Mucosa of descending colon (tissue), 3 donors: ENCODE measurements around the gene AATF. TPM values are rescaled to one million over a fixed set of nuclear protein-coding genes. Genes with fewer than 3 reads are reported as not detected.

Experiments
- ATAC-seq: fragments of 200-7000 bp; cut with Tn5 transposase; one replicate; pipeline ENCODE4 v1.9.1; 2020; ENCODE audit warnings: mild to moderate bottlenecking, moderate library complexity
- DNase-seq, 3 donors: peaks; one replicate each; pipeline ENCODE4 v3.0.0-alpha.2; 2020
- H3K36me3 ChIP-seq: fragments of 200-600 bp; one replicate; pipeline ENCODE4 v1.8.0; 2021; ENCODE audit warnings: low read depth, mild to moderate bottlenecking
- H3K4me1 ChIP-seq: fragments of 200-600 bp; one replicate; pipeline ENCODE4 v1.8.0; 2021; ENCODE audit warnings: low read depth, mild to moderate bottlenecking
- H3K4me3 ChIP-seq: fragments of 200-600 bp; one replicate; pipeline ENCODE4 v1.8.0; 2021; ENCODE audit warnings: mild to moderate bottlenecking
- H3K9me3 ChIP-seq: fragments of 200-600 bp; one replicate; pipeline ENCODE4 v1.8.0; 2021; ENCODE audit warnings: mild to moderate bottlenecking
- intact Hi-C, 2 donors: fragments of 100-400 bp; cut with DNase I in 1 of 2; cut with micrococcal nuclease in 1 of 2; formaldehyde crosslinking; loops; one replicate each; pipeline versions ENCODE4 v1.11.0 to v1.11.1; 2022; cut with DNase I, micrococcal nuclease
- long read RNA-seq, 2 donors: library from polyadenylated mRNA; unstranded; transcript quantifications; one replicate each; pipeline ENCODE4 v2.0.0, GENCODE V29; 2019 to 2021
- total RNA-seq, 3 donors: library from RNA; stranded (reverse); fragmentation: NEBNext Ultra II Directional in 2 of 3; extraction: Animal tissue kit (Norgen Biotek cat#: 25700) in 2 of 3; gene quantifications; one replicate each; pipeline versions ENCODE4 v1.2.1 to v1.2.4, GENCODE V29; 2021 to 2023
- TF ChIP-seq, protein P1 (sequence below): fragments of 200-600 bp; IDR thresholded peaks from one replicate; pipeline ENCODE4 v1.8.0; 2022; ENCODE audit warnings: antibody characterized with exemption, mild to moderate bottlenecking
- donor health status: DM: no; HTN: no; CAD: no; lungs with moderate emphysema.
- donor health status: DM: no; HTN: no; CAD: no.
- donor health status: DM: no; HTN: yes; CAD: no.

Gene AATF, protein sequence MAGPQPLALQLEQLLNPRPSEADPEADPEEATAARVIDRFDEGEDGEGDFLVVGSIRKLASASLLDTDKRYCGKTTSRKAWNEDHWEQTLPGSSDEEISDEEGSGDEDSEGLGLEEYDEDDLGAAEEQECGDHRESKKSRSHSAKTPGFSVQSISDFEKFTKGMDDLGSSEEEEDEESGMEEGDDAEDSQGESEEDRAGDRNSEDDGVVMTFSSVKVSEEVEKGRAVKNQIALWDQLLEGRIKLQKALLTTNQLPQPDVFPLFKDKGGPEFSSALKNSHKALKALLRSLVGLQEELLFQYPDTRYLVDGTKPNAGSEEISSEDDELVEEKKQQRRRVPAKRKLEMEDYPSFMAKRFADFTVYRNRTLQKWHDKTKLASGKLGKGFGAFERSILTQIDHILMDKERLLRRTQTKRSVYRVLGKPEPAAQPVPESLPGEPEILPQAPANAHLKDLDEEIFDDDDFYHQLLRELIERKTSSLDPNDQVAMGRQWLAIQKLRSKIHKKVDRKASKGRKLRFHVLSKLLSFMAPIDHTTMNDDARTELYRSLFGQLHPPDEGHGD
- total RNA-seq = 10 to 100 TPM; 35.6 to 47.2 (median 37.9) TPM
- long read RNA-seq, donor 1, transcript AATF-208 (12 exons, 2,141 nt) = major isoform, 82 of 91 reads
- long read RNA-seq, donor 1, partial matches to known transcripts = 2 of 91 reads
- long read RNA-seq, donor 1, other reads (novel, unspliced or antisense) = 7 of 91 reads
- long read RNA-seq, donor 2, transcript AATF-208 (12 exons, 2,141 nt) = major isoform, 29 of 40 reads
- long read RNA-seq, donor 2, partial matches to known transcripts = 3 of 40 reads
- long read RNA-seq, donor 2, other reads (novel, unspliced or antisense) = 8 of 40 reads

DNA sequence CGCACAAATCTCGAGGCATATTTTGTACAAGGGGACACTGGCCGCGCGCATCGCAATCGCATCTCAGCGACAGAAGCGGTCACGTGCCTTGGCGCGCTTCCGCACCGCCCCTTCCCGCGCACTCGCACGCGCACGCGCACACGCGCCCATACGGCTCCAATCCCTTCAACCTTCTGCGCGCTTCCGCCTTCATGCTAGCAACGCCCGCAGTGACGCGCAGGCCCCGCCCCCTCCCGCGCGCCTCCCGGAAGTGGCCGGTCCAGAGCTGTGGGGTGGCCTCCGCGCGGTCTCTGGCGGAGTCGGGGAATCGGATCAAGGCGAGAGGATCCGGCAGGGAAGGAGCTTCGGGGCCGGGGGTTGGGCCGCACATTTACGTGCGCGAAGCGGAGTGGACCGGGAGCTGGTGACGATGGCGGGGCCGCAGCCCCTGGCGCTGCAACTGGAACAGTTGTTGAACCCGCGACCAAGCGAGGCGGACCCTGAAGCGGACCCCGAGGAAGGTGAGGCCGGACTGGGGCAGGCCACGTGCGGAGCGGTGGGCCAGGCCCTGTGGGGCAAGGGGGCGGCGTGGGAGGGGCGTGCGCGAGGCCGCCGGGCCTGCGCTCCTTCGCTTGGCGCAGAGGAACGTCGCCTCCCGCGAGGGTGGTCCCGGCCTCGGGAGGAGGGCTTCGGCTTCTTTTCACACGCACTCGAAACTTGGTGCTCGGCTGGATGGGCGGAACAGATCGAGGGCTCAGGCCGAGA lies at the start of gene AATF:
Gene AATF (plus strand): TSS at position 238 of the 744 bp plus-strand sequence. CDS start 172 bp downstream, at position 410.
- peak; percentile 99 for ATAC-seq
- no peaks in the 10 kb centered on the region for H3K36me3 ChIP-seq
- H3K4me3 ChIP-seq = peak within 1 kb of the TSS; percentile 78
- TF ChIP-seq, protein P1, sequence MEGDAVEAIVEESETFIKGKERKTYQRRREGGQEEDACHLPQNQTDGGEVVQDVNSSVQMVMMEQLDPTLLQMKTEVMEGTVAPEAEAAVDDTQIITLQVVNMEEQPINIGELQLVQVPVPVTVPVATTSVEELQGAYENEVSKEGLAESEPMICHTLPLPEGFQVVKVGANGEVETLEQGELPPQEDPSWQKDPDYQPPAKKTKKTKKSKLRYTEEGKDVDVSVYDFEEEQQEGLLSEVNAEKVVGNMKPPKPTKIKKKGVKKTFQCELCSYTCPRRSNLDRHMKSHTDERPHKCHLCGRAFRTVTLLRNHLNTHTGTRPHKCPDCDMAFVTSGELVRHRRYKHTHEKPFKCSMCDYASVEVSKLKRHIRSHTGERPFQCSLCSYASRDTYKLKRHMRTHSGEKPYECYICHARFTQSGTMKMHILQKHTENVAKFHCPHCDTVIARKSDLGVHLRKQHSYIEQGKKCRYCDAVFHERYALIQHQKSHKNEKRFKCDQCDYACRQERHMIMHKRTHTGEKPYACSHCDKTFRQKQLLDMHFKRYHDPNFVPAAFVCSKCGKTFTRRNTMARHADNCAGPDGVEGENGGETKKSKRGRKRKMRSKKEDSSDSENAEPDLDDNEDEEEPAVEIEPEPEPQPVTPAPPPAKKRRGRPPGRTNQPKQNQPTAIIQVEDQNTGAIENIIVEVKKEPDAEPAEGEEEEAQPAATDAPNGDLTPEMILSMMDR = no peak
- DNase-seq = peak; percentile 98
- peaks cover 8% of the 10 kb centered on the region for H3K4me1 ChIP-seq
- no peaks in the 10 kb centered on the region for H3K9me3 ChIP-seq
- intact Hi-C loops = no loop called here

GRCh38 chr17:36899250-36900159 lies 49.2 kb upstream of the AATF start:
- ATAC-seq (no peak), DNase-seq (no peak)
- Histone ChIP-seq H3K9me3 (no peaks in the 10 kb centered on the region), H3K4me1 (no peaks in the 10 kb centered on the region), H3K4me3 (no peak overlapping the region), H3K36me3 (no peaks in the 10 kb centered on the region)
- intact Hi-C loops = no loop called here
- TF ChIP-seq, protein P1 = no peak

DNA sequence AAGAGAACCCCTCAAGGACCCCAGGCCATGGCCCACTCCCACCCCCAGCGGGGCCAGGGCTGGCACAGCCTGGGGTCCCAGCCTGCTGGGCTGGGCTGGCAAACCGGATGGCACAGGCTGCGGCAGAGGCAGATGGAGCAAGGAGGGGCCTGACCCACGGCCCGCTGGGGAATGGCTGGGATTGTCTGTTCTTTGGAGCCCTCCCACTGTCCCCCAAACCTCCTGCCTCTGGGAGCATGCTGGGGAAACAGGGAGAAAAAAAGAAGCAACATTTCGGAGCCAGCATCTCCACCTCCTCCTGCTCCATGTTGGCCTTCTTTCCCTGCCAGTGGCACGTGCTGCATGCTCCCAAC lies 48.6 kb upstream of the AATF start:
- no peak for ATAC-seq
- TF ChIP-seq, protein P1 = no peak
- intact Hi-C loops = no loop called here

DNA sequence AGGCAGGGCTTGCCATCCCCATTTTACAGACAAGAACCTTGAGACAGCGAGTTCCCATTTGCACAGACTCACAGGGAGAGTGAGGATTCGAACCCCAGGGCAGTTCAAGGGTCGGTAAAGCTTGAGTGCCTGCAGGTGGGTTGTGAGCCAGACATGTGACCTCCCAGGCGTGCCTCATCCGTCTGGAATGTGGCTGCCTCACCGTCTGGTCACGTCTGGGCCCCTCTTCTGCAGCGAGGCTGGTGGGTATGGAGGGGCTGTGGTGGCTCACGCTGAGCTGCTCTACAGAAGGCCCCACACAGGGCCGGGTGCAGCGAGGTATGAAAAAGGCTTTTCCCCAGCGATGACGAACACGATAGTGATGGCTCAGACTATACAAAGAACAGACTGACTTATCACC lies 47.2 kb upstream of the AATF start:
- Histone ChIP-seq H3K9me3 (no peaks in the 10 kb centered on the region), H3K4me3 (no peak overlapping the region), H3K36me3 (no peaks in the 10 kb centered on the region), H3K4me1 (no peaks in the 10 kb centered on the region)
- ATAC-seq = no peak
- no peak for DNase-seq
- TF ChIP-seq, protein P1 = no peak
- intact Hi-C loops = no loop called here

More for the DNA sequence above, 48.6 kb upstream of the AATF start:
- H3K36me3 ChIP-seq = no peaks in the 10 kb centered on the region
- H3K4me1 ChIP-seq = no peaks in the 10 kb centered on the region
- no peak for DNase-seq
- no peaks in the 10 kb centered on the region for H3K9me3 ChIP-seq
- H3K4me3 ChIP-seq = no peak overlapping the region

DNA sequence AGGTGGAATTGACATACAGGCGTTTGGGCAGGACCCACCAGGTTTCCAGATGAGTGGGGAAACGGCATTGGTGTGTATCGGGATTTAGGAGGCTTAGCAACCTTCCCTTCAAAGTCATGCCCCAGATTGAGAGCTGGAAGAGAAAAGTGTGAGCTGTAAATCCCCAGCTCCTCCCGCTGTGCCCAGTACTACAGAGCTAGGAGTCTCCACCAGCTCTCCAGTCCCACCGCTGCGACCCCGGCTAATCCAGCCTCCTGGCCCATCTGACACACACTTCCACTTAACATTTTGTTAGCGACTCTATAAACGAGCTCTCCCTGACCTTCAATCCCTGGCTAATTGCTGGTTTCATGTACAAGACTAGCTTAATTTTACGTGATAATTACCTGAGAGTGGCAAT lies 41.3 kb upstream of the AATF start:
- Histone ChIP-seq H3K4me3 (no peak overlapping the region), H3K9me3 (no peaks in the 10 kb centered on the region), H3K36me3 (no peaks in the 10 kb centered on the region), H3K4me1 (no peaks in the 10 kb centered on the region)
- no peak for DNase-seq
- ATAC-seq = no peak
- TF ChIP-seq, protein P1 = no peak
- intact Hi-C loops = no loop called here
